K562 (cell line): ENCODE results near the gene HBB. TPM values are rescaled to one million over a fixed set of nuclear protein-coding genes. Genes with fewer than 3 reads are reported as not detected.

Source experiments
- ARID2 ChIP-seq: fragments of 450-650 bp; IDR thresholded peaks from 2 replicates; pipeline ENCODE4 v1.6.1; 2017; ENCODE audit warnings: antibody characterized with exemption, mild to moderate bottlenecking
- ELF2 ChIP-seq: fragments of 250-450 bp; sonication (Bioruptor Pico); IDR thresholded peaks from 2 replicates; pipeline ENCODE4 v1.5.0; 2021; ENCODE audit warnings: mild to moderate bottlenecking
- ETV6 ChIP-seq, 3 experiments: fragments of 150-350 bp in 1 of 3; sonication (generic) in 1 of 3; formaldehyde crosslinking in 1 of 3; IDR thresholded peaks; 2 replicates each; pipeline versions ENCODE4 v1.6.1 to v1.8.0; 2014 to 2022; ENCODE audit warnings: borderline replicate concordance in 2 of 3, low read depth in 2 of 3, antibody characterized with exemption in 1 of 3, low read length in 1 of 3, mild to moderate bottlenecking in 1 of 3, missing genetic modification reagents in 1 of 3
- NFE2 ChIP-seq: IDR thresholded peaks from 2 replicates; pipeline ENCODE4 v1.6.1; 2014; ENCODE audit warnings: antibody characterized with exemption, low read depth
- polyA plus RNA-seq, 8 experiments: library from polyadenylated mRNA; depleted of rRNA in 4 of 8; stranded (reverse) in 5 of 8; unstranded in 3 of 8; fragments of >200 nt; fragmentation: Nextera tagmentation in 2 of 8; fragmentation: Illumina TruSeq in 1 of 8; extraction: Ambion mirVana in 2 of 8; extraction: Trizol in 1 of 8; gene quantifications; 2 replicates each; pipeline versions ENCODE4 v1.2.1 to v1.2.3, GENCODE V29; 2011 to 2014; ENCODE audit warnings: inconsistent platforms in 1 of 8, missing spikeins in 1 of 8
- total RNA-seq, 7 experiments: library from RNA; depleted of rRNA in 6 of 7; stranded (reverse); fragments of >200 nt in 6 of 7; fragmentation: Illumina TruSeq in 2 of 7; extraction: Trizol in 2 of 7; gene quantifications; 2 replicates each; pipeline versions ENCODE4 v1.2.1 to v1.2.3, GENCODE V29; 2011 to 2021; ENCODE audit warnings: low replicate concordance in 1 of 7
- TF ChIP-seq, protein P1 (sequence below), 2 experiments: fragments of 450-650 bp; conservative IDR thresholded peaks; 2 replicates each; pipeline ENCODE4 v1.6.1; 2017; ENCODE audit warnings: mild to moderate bottlenecking in 2 of 2, moderate library complexity in 2 of 2
- TF ChIP-seq, protein P2 (sequence below): fragments of 450-650 bp; conservative IDR thresholded peaks from 2 replicates; pipeline ENCODE4 v1.6.1; 2016; ENCODE audit warnings: missing genetic modification characterization, low read depth, mild to moderate bottlenecking, missing compliant biosample characterization, moderate library complexity
- TF ChIP-seq, protein P3 (sequence below): IDR thresholded peaks from 2 replicates; pipeline ENCODE4 v1.6.1; 2012; ENCODE audit warnings: low read depth, low read length, improper control_type of control experiment, borderline replicate concordance

The HBB gene
- total and polyA plus RNA-seq, 9 of the 15 experiments (the other 6 are each of a cell fraction or from before 2014, with no cell fraction given) = 0.33 to 3.4 (median 1.2) TPM; not detected in 2

GRCh38 chr11:5269715-5270147 lies 42.9 kb upstream of the HBB start, which contains the start of gene HBE1 (continued):
- TF ChIP-seq ETV6 (IDR thresholded peaks at IDR 0.05; ENCODE audit: borderline replicate concordance in 1 of 2, low read depth in 2 of 2, low read length in 1 of 2) (no peak), ETV6 (CRISPR knock-in tag; IDR thresholded peaks at IDR 0.05; ENCODE audit: borderline replicate concordance) (no peak), ARID2 (no peak), NFE2 (no peak), ELF2 (CRISPR knock-in tag) (no peak)
- TF ChIP-seq, protein P1, sequence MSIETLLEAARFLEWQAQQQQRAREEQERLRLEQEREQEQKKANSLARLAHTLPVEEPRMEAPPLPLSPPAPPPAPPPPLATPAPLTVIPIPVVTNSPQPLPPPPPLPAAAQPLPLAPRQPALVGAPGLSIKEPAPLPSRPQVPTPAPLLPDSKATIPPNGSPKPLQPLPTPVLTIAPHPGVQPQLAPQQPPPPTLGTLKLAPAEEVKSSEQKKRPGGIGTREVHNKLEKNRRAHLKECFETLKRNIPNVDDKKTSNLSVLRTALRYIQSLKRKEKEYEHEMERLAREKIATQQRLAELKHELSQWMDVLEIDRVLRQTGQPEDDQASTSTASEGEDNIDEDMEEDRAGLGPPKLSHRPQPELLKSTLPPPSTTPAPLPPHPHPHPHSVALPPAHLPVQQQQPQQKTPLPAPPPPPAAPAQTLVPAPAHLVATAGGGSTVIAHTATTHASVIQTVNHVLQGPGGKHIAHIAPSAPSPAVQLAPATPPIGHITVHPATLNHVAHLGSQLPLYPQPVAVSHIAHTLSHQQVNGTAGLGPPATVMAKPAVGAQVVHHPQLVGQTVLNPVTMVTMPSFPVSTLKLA (conservative IDR thresholded peaks at IDR 0.05) = no peak
- TF ChIP-seq, protein P2, sequence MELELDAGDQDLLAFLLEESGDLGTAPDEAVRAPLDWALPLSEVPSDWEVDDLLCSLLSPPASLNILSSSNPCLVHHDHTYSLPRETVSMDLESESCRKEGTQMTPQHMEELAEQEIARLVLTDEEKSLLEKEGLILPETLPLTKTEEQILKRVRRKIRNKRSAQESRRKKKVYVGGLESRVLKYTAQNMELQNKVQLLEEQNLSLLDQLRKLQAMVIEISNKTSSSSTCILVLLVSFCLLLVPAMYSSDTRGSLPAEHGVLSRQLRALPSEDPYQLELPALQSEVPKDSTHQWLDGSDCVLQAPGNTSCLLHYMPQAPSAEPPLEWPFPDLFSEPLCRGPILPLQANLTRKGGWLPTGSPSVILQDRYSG (tag) = no peak
- TF ChIP-seq, protein P3, sequence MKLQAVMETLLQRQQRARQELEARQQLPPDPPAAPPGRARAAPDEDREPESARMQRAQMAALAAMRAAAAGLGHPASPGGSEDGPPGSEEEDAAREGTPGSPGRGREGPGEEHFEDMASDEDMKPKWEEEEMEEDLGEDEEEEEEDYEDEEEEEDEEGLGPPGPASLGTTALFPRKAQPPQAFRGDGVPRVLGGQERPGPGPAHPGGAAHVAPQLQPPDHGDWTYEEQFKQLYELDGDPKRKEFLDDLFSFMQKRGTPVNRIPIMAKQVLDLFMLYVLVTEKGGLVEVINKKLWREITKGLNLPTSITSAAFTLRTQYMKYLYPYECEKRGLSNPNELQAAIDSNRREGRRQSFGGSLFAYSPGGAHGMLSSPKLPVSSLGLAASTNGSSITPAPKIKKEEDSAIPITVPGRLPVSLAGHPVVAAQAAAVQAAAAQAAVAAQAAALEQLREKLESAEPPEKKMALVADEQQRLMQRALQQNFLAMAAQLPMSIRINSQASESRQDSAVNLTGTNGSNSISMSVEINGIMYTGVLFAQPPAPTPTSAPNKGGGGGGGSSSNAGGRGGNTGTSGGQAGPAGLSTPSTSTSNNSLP = no peak
